ENCODE measurements around the gene ZNF784.

ZNF784 gene

DNA sequence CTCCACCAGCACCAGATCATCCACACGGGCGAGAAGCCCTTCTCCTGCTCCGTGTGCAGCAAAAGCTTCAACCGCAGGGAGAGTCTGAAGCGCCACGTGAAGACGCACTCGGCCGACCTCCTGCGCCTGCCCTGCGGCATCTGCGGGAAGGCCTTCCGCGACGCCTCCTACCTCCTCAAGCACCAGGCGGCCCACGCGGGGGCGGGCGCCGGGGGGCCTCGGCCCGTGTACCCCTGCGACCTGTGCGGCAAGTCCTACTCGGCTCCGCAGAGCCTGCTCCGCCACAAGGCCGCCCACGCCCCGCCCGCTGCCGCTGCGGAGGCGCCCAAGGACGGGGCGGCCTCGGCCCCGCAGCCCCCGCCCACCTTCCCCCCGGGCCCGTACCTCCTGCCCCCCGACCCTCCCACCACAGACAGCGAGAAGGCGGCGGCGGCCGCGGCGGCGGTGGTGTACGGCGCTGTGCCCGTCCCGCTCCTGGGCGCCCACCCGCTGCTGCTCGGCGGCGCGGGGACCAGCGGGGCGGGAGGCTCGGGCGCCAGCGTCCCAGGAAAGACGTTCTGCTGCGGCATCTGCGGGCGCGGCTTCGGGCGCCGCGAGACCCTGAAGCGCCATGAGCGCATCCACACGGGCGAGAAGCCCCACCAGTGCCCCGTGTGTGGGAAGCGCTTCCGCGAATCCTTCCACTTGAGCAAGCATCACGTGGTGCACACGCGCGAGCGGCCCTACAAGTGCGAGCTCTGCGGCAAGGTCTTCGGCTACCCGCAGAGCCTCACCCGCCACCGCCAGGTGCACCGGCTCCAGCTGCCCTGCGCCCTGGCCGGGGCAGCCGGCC is 9.4 kb downstream of the ZNF784 start:
- DNase-seq (ENCODE audit: low read depth) = no peak

DNA sequence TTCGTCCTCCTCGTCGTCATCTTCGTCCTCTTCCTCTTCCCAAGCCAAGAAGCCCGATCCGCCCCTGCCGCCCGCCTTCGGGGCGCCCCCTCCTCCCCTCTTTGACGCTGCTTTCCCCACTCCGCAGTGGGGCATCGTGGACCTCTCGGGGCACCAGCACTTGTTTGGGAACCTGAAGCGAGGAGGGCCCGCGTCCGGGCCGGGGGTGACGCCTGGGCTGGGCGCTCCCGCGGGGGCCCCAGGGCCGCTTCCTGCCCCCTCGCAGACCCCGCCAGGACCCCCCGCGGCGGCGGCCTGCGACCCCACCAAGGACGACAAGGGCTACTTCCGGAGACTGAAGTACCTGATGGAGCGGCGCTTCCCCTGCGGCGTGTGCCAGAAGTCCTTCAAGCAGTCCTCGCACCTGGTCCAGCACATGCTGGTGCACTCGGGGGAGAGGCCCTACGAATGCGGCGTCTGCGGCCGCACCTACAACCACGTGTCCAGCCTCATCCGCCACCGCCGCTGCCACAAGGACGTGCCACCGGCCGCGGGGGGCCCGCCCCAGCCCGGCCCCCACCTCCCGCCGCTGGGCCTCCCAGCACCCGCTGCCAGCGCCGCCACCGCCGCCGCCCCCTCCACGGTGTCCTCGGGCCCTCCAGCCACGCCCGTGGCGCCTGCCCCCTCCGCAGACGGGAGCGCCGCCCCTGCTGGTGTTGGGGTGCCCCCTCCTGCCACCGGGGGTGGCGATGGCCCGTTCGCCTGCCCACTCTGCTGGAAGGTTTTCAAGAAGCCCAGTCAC is 10.2 kb downstream of the ZNF784 start:
- no peak overlapping the region for H3K4me3 ChIP-seq (replicated peaks; ENCODE audit: low read depth, low read length)
- TF ChIP-seq, protein P1, sequence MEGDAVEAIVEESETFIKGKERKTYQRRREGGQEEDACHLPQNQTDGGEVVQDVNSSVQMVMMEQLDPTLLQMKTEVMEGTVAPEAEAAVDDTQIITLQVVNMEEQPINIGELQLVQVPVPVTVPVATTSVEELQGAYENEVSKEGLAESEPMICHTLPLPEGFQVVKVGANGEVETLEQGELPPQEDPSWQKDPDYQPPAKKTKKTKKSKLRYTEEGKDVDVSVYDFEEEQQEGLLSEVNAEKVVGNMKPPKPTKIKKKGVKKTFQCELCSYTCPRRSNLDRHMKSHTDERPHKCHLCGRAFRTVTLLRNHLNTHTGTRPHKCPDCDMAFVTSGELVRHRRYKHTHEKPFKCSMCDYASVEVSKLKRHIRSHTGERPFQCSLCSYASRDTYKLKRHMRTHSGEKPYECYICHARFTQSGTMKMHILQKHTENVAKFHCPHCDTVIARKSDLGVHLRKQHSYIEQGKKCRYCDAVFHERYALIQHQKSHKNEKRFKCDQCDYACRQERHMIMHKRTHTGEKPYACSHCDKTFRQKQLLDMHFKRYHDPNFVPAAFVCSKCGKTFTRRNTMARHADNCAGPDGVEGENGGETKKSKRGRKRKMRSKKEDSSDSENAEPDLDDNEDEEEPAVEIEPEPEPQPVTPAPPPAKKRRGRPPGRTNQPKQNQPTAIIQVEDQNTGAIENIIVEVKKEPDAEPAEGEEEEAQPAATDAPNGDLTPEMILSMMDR (IDR thresholded peaks at IDR 0.05; ENCODE audit: low read length, missing control alignments) = no peak
- DNase-seq (ENCODE audit: low read depth) = no peak

More for the DNA sequence above, 9.4 kb downstream of the ZNF784 start:
- H3K4me3 ChIP-seq (replicated peaks; ENCODE audit: low read depth, low read length) = no peak overlapping the region
- TF ChIP-seq, protein P1 (IDR thresholded peaks at IDR 0.05; ENCODE audit: low read length, missing control alignments) = no peak

DNA sequence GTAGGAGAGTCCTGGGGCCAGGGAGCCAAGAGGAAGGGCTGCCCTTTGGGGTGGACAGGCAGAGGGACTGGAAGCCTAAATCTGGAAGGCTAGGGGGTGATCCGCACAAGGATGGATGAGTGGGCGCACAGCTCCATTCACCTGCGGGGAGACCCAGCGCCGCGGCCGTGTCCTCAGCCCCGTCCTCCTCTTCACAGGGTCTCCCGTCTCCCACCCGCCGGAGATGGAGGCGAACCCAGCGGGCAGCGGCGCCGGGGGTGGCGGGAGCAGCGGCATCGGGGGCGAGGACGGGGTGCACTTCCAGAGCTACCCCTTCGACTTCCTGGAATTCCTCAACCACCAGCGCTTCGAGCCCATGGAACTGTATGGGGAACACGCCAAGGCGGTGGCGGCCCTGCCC is 11.0 kb downstream of the ZNF784 start:
- no peak overlapping the region for H3K4me3 ChIP-seq (replicated peaks; ENCODE audit: low read depth, low read length)
- no peak for DNase-seq (ENCODE audit: low read depth)
- TF ChIP-seq, protein P1 (IDR thresholded peaks at IDR 0.05; ENCODE audit: low read length, missing control alignments) = no peak

DNA sequence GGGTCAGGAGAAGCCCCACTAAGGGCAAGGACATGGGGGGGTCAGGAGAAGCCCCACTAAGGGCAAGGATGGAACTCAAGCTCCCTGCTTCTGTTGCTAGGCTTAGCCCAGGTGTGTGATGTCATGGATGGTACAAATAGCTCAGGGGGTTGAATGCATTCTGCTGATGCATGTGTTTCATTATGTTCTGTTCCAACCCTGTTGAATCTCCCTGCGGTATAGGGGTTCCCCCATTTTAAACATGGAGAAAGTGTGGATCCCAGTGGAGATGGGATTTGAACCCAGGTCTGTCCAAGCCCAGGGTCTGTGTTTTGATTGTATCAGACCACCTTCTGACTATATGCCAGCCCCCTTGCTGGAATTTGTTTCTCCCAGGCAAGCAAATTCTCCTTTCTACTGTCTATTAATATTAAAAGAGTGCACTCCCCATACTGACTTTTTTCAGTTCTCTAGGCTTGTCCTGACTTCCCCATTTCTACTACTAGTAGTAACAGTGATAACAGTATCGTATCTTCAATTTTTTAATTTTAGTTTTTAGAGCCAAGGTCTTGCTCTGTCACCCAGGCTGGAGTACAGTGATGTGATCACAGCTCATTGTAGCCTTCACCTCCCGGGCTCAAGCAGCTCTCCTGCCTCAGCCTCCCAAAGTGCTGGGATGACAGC is 12.3 kb downstream of the ZNF784 start:
- DNase-seq (ENCODE audit: low read depth) = no peak
- TF ChIP-seq, protein P1 (IDR thresholded peaks at IDR 0.05; ENCODE audit: low read length, missing control alignments) = no peak
- H3K4me3 ChIP-seq (replicated peaks; ENCODE audit: low read depth, low read length) = no peak overlapping the region

DNA sequence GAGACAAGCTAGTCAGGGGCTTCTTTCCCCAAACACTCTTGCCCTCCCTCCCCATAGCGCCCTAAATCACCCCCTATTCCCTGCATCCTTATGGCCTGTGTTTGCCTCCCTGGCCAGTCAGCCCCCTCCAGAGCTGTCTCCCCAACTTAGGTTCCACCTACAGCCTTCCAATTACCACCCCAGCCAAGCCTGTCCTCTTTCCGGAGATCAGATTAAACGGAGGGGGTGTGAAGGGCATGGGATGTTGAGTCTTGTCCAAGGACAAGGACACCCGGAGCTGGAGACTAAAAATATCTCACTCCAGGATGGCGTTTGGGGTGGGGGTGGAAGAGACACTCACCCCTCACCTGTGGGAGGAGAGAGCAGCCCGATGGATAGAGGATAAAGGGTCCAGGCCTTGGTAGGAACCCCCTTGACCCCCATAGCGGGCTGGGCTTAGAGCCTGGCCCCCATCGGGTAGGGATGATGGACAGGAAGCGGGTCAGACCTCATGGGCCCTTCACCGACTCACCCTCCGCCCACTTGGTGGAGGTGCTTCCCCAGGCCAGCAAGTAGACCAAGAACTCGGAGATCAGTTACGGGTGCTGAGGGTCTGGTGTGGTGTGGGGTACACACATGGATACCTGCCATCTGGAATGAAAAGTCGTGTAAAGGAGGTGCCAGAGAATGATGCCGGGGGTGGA is 12.9 kb downstream of the ZNF784 start:
- H3K4me3 ChIP-seq (replicated peaks; ENCODE audit: low read depth, low read length) = no peak overlapping the region
- TF ChIP-seq, protein P1 (IDR thresholded peaks at IDR 0.05; ENCODE audit: low read length, missing control alignments) = no peak
- DNase-seq (ENCODE audit: low read depth) = no peak

DNA sequence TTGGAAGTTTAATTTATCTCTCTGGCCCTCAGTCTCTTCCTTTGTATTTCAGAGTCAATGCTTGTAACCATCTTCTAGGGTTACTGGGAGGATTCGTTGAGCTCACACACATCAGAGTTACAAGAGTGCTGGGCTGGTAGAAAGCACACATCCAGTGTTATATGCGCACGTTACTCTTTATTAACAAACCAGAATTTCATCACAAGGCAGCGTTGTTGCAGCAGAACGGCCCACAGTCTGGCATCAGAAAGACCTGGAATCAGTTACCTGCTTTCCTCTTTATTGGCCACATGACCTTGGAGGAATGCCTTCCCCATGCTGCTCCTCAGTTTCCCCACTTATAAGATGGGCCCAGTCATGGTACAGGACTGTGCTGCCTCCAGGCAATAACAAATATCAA is 15.0 kb downstream of the ZNF784 start:
- no peak overlapping the region for H3K4me3 ChIP-seq (replicated peaks; ENCODE audit: low read depth, low read length)
- TF ChIP-seq, protein P1 (IDR thresholded peaks at IDR 0.05; ENCODE audit: low read length, missing control alignments) = no peak
- no peak for DNase-seq (ENCODE audit: low read depth)

Measured in fibroblast of pulmonary artery (primary cell).